HCT116 (cell line): ENCODE measurements around the gene SYNJ1. TPM values are rescaled to one million over a fixed set of nuclear protein-coding genes. Genes with fewer than 3 reads are reported as not detected.

Source experiments
- ATAC-seq: fragments of 200-7000 bp; cut with Tn5 transposase; 2 replicates; pipeline ENCODE4 v1.9.1; 2020; ENCODE audit warnings: mild to moderate bottlenecking, moderate library complexity
- BruUV-seq: library from RNA; stranded (reverse); fragments of 400-500 nt; replicated peaks from 2 replicates; lab custom pipeline; 2021; lab: Mats Ljungman, UMichigan
- CTCF ChIA-PET: fragments of 300-600 bp; sonication (Branson Sonifier 250); formaldehyde crosslinking; loops from one replicate; lab custom pipeline; 2021; ENCODE audit warnings: antibody characterized with exemption; lab: Charles Lee
- POLR2A ChIA-PET: fragments of 300-600, 350-600 bp; sonication (Branson Sonifier 250); formaldehyde crosslinking; loops from one replicate; lab custom pipeline; 2021; ENCODE audit warnings: antibody characterized with exemption; lab: Charles Lee
- RAD21 ChIA-PET, 2 experiments: fragments of 300-600 bp; sonication (Branson Sonifier 250); formaldehyde crosslinking; loops; one replicate each; lab custom pipeline; 2023; ENCODE audit warnings: low total read pairs in 2 of 2; ENCODE audit not compliant: uncharacterized antibody in 2 of 2, unreplicated experiment in 2 of 2, low non-redundant PET in 1 of 2; lab: Charles Lee
- DNase-seq: peaks from one replicate; pipeline ENCODE4 v3.0.0-alpha.2; 2010; ENCODE audit warnings: low read depth, low spot score
- H2AFZ ChIP-seq: fragments of 200-600 bp; shearing (Covaris generic), sonication (generic); 2 replicates; pipeline ENCODE4 v1.6.1; 2017; ENCODE audit warnings: low read depth, mixed run types, mixed read lengths, antibody characterized with exemption, low read length; ENCODE audit not compliant: poor library complexity, severe bottlenecking
- H3K27ac ChIP-seq: 2 replicates; pipeline ENCODE4 v1.5.1; 2012; ENCODE audit warnings: low read depth, low read length
- H3K27me3 ChIP-seq: fragments of 200-600 bp; sonication (generic); 2 replicates; pipeline ENCODE4 v1.6.1; 2016; ENCODE audit warnings: mixed run types, low read length, mixed read lengths; ENCODE audit not compliant: insufficient read depth
- H3K36me3 ChIP-seq, 2 experiments: fragments of 200-500 bp in 1 of 2; fragments of 200-600 bp in 1 of 2; sonication (Bioruptor generic) in 1 of 2; sonication (generic) in 1 of 2; 2 replicates each; pipeline versions ENCODE4 v1.5.1 to v1.6.1; 2014 to 2016; ENCODE audit warnings: low read length in 2 of 2, inconsistent platforms in 1 of 2, mixed read lengths in 1 of 2, mixed run types in 1 of 2; ENCODE audit not compliant: insufficient read depth in 2 of 2, control insufficient read depth in 1 of 2
- H3K4me1 ChIP-seq, 2 experiments: fragments of 200-600 bp in 1 of 2; sonication (generic) in 1 of 2; 2 replicates each; pipeline versions ENCODE4 v1.5.1 to v1.6.1; 2012 to 2017; ENCODE audit warnings: low read length in 2 of 2, inconsistent platforms in 1 of 2, mild to moderate bottlenecking in 1 of 2, mixed read lengths in 1 of 2, mixed run types in 1 of 2, moderate library complexity in 1 of 2; ENCODE audit not compliant: insufficient read depth in 2 of 2, control insufficient read depth in 1 of 2
- H3K4me2 ChIP-seq: fragments of 200-600 bp; sonication (generic); 2 replicates; pipeline ENCODE4 v1.6.1; 2017; ENCODE audit warnings: mixed run types, low read length, mixed read lengths
- H3K4me3 ChIP-seq, 2 experiments: fragments of 200-600 bp in 1 of 2; sonication (generic) in 1 of 2; replicated peaks in 1 of 2; 2 replicates each; pipeline ENCODE4 v1.5.1; 2011 to 2016; ENCODE audit warnings: low read length in 2 of 2, control low read depth in 1 of 2, low read depth in 1 of 2, mild to moderate bottlenecking in 1 of 2, mixed read lengths in 1 of 2, mixed run types in 1 of 2
- H3K79me2 ChIP-seq: fragments of 200-600 bp; sonication (generic); 2 replicates; pipeline ENCODE4 v1.6.1; 2017; ENCODE audit warnings: mild to moderate bottlenecking, mixed run types, low read length, moderate library complexity, mixed read lengths; ENCODE audit not compliant: insufficient read depth
- H3K9ac ChIP-seq: fragments of 200-600 bp; sonication (generic); 2 replicates; pipeline ENCODE4 v1.6.1; 2016; ENCODE audit warnings: low read length, mixed read lengths
- H3K9me2 ChIP-seq: fragments of 200-600 bp; sonication (generic), shearing (Covaris generic); 2 replicates; pipeline ENCODE4 v1.6.1; 2017; ENCODE audit warnings: mixed run types, mild to moderate bottlenecking, moderate library complexity; ENCODE audit not compliant: insufficient read depth
- H3K9me3 ChIP-seq, 2 experiments: fragments of 200-500 bp in 1 of 2; fragments of 200-600 bp in 1 of 2; sonication (Bioruptor generic) in 1 of 2; sonication (generic) in 1 of 2; 2 replicates each; pipeline ENCODE4 v1.6.1; 2014 to 2017; ENCODE audit warnings: low read length in 2 of 2, mixed read lengths in 2 of 2, inconsistent platforms in 1 of 2, low read depth in 1 of 2, mild to moderate bottlenecking in 1 of 2, mixed run types in 1 of 2, moderate library complexity in 1 of 2; ENCODE audit not compliant: control insufficient read depth in 1 of 2, insufficient read depth in 1 of 2
- H4K20me1 ChIP-seq: fragments of 200-600 bp; sonication (generic), shearing (Covaris generic); 2 replicates; pipeline ENCODE4 v1.6.1; 2017; ENCODE audit warnings: mixed run types, mild to moderate bottlenecking, moderate library complexity; ENCODE audit not compliant: insufficient read depth
- EGR1 ChIP-seq: IDR thresholded peaks from 2 replicates; pipeline ENCODE4 v1.6.1; 2012; ENCODE audit warnings: low read depth
- EZH2 ChIP-seq: fragments of 200-600 bp; sonication (generic); IDR thresholded peaks from 2 replicates; pipeline ENCODE4 v1.6.1; 2017; ENCODE audit warnings: antibody characterized with exemption, mixed run types
- FOSL1 ChIP-seq: IDR thresholded peaks from 2 replicates; pipeline ENCODE4 v1.6.1; 2012; ENCODE audit warnings: low read depth
- POLR2AphosphoS5 ChIP-seq: IDR thresholded peaks from 2 replicates; pipeline ENCODE4 v1.6.1; 2011; ENCODE audit warnings: mild to moderate bottlenecking, low read depth, low read length, moderate library complexity
- SIN3A ChIP-seq: IDR thresholded peaks from 2 replicates; pipeline ENCODE4 v1.6.1; 2012; ENCODE audit warnings: low read depth
- SP1 ChIP-seq: IDR thresholded peaks from 2 replicates; pipeline ENCODE4 v1.6.1; 2012; ENCODE audit warnings: low read depth
- SRF ChIP-seq: IDR thresholded peaks from 2 replicates; pipeline ENCODE4 v1.6.1; 2012; ENCODE audit warnings: low read depth
- TCF7L2 ChIP-seq: IDR thresholded peaks from 2 replicates; pipeline ENCODE4 v1.7.0; 2011; ENCODE audit warnings: borderline replicate concordance, inconsistent platforms; ENCODE audit not compliant: insufficient read depth, insufficient read length; ENCODE audit errors: extremely low read depth
- ZFX ChIP-seq: fragments of 450-650 bp; IDR thresholded peaks from 2 replicates; pipeline ENCODE4 v1.6.1; 2017
- intact Hi-C: fragments of 100-400 bp; cut with micrococcal nuclease; formaldehyde crosslinking; loops from 2 replicates; pipeline ENCODE4 v1.10.0; 2022
- total RNA-seq: library from RNA; stranded (reverse); gene quantifications from one replicate; pipeline ENCODE4 v1.2.1, GENCODE V29; 2021; ENCODE audit not compliant: unreplicated experiment
- TF ChIP-seq, protein P1 (sequence below): IDR thresholded peaks from 2 replicates; pipeline ENCODE4 v1.6.1; 2012; ENCODE audit warnings: low read depth
- TF ChIP-seq, protein P2 (sequence below): IDR thresholded peaks from 2 replicates; pipeline ENCODE4 v1.6.1; 2011; ENCODE audit warnings: mild to moderate bottlenecking, low read length, moderate library complexity; ENCODE audit not compliant: insufficient replicate concordance; ENCODE audit errors: extremely low read depth

Gene SYNJ1
- total RNA-seq, 1 experiment from 2014 or later = 7.2 TPM

DNA sequence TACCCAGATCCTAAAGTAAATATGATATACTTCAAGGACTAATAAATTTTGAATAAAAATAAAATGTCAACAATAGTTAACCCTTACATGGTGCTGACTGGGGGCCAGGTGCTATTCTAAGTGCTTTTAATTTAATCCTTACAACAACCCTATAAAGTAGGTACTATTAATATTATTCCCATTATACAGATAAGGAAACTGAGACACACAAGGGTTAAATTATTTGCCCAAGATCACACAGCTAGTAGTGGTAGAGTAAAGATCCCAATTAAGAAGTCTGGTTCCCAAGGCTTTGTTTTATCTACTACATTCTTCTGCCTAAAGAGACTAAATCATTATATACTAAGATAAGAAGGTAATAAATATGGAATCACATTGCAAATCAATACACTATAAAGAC, 34.2 kb downstream of the SYNJ1 start:
- H4K20me1 ChIP-seq = no peaks in the 10 kb centered on the region
- no peak overlapping the region for H3K9ac ChIP-seq
- H3K4me3 ChIP-seq = no peak overlapping the region
- H2AFZ ChIP-seq = no peak overlapping the region
- no TSS peak for BruUV-seq
- no peak overlapping the region for H3K4me2 ChIP-seq
- ChIA-PET POLR2A (no interaction called here), RAD21 (no interaction called here), CTCF (no interaction called here)
- H3K9me2 ChIP-seq = no peaks in the 10 kb centered on the region
- no peaks in the 10 kb centered on the region for H3K9me3 ChIP-seq
- ATAC-seq (no peak), DNase-seq (no peak)
- H3K27ac ChIP-seq = no peak overlapping the region
- no peaks in the 10 kb centered on the region for H3K27me3 ChIP-seq
- intact Hi-C loops = no loop called here
- H3K4me1 ChIP-seq = no peaks in the 10 kb centered on the region
- TF ChIP-seq POLR2AphosphoS5 (no peak), SIN3A (no peak), TCF7L2 (no peak)
- TF ChIP-seq, all 23 proteins: peak for 0
- Histone ChIP-seq H3K79me2 (no peaks in the 10 kb centered on the region), H3K36me3 (no peaks in the 10 kb centered on the region)

- no peak overlapping the region for H3K4me3 ChIP-seq
- H3K4me2 ChIP-seq = no peak overlapping the region
- no peak for TF ChIP-seq FOSL1
- no peak for TF ChIP-seq EZH2
- TF ChIP-seq, protein P1, sequence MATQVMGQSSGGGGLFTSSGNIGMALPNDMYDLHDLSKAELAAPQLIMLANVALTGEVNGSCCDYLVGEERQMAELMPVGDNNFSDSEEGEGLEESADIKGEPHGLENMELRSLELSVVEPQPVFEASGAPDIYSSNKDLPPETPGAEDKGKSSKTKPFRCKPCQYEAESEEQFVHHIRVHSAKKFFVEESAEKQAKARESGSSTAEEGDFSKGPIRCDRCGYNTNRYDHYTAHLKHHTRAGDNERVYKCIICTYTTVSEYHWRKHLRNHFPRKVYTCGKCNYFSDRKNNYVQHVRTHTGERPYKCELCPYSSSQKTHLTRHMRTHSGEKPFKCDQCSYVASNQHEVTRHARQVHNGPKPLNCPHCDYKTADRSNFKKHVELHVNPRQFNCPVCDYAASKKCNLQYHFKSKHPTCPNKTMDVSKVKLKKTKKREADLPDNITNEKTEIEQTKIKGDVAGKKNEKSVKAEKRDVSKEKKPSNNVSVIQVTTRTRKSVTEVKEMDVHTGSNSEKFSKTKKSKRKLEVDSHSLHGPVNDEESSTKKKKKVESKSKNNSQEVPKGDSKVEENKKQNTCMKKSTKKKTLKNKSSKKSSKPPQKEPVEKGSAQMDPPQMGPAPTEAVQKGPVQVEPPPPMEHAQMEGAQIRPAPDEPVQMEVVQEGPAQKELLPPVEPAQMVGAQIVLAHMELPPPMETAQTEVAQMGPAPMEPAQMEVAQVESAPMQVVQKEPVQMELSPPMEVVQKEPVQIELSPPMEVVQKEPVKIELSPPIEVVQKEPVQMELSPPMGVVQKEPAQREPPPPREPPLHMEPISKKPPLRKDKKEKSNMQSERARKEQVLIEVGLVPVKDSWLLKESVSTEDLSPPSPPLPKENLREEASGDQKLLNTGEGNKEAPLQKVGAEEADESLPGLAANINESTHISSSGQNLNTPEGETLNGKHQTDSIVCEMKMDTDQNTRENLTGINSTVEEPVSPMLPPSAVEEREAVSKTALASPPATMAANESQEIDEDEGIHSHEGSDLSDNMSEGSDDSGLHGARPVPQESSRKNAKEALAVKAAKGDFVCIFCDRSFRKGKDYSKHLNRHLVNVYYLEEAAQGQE = no peak
- TF ChIP-seq, protein P2, sequence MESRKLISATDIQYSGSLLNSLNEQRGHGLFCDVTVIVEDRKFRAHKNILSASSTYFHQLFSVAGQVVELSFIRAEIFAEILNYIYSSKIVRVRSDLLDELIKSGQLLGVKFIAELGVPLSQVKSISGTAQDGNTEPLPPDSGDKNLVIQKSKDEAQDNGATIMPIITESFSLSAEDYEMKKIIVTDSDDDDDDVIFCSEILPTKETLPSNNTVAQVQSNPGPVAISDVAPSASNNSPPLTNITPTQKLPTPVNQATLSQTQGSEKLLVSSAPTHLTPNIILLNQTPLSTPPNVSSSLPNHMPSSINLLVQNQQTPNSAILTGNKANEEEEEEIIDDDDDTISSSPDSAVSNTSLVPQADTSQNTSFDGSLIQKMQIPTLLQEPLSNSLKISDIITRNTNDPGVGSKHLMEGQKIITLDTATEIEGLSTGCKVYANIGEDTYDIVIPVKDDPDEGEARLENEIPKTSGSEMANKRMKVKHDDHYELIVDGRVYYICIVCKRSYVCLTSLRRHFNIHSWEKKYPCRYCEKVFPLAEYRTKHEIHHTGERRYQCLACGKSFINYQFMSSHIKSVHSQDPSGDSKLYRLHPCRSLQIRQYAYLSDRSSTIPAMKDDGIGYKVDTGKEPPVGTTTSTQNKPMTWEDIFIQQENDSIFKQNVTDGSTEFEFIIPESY = no peak
- no peak for TF ChIP-seq SIN3A
- no peak for TF ChIP-seq SRF
- no peak for TF ChIP-seq SP1
- TF ChIP-seq ZFX = no peak
- no peak for TF ChIP-seq EGR1
- TF ChIP-seq POLR2AphosphoS5 = no peak
- intact Hi-C loops = no loop called here
- no peak overlapping the region for H3K27ac ChIP-seq
- H2AFZ ChIP-seq = no peak overlapping the region
- no peak overlapping the region for H3K9ac ChIP-seq
- ChIA-PET RAD21 (no interaction called here), CTCF (interaction anchor here (1.0 kb wide), 1 partner anchor 136 kb away, joined by 3 read pairs; no protein-coding TSS in a partner anchor), POLR2A (no interaction called here)
- no peaks in the 10 kb centered on the region for H3K9me2 ChIP-seq
- H3K9me3 ChIP-seq = no peaks in the 10 kb centered on the region
- no TSS peak for BruUV-seq
- no peaks in the 10 kb centered on the region for H3K27me3 ChIP-seq
- no peaks in the 10 kb centered on the region for H3K4me1 ChIP-seq
- no peaks in the 10 kb centered on the region for H3K79me2 ChIP-seq
- H4K20me1 ChIP-seq = no peaks in the 10 kb centered on the region
- H3K36me3 ChIP-seq = no peaks in the 10 kb centered on the region
- ATAC-seq (no peak), DNase-seq (no peak)
Observed at GRCh38 chr21:32690085-32690484, 37.7 kb downstream of the SYNJ1 start.
